RWPE1 (cell line): ENCODE data around the gene ARL5B.

Source experiments
- CTCF ChIA-PET: fragments of 350-600 bp; sonication (Branson Sonifier 250); formaldehyde crosslinking; extraction: SDS; loops from one replicate; lab custom pipeline; 2021; lab: Yijun Ruan, JAX
- POLR2A ChIA-PET: fragments of 400-600 bp; formaldehyde crosslinking; extraction: SDS; loops from one replicate; lab custom pipeline; 2020; ENCODE audit warnings: antibody characterized with exemption; ENCODE audit not compliant: low non-redundant PET; lab: Yijun Ruan, JAX
- DNase-seq: peaks from one replicate; pipeline ENCODE4 v3.0.0; 2012; ENCODE audit warnings: low spot score
- H3K27ac ChIP-seq: fragments of 450-650 bp; 2 replicates; pipeline ENCODE4 v1.5.1; 2017
- TF ChIP-seq, protein P1 (sequence below): fragments of 450-650 bp; conservative IDR thresholded peaks from 2 replicates; pipeline ENCODE4 v1.5.1; 2017; ENCODE audit warnings: low read depth, mild to moderate bottlenecking

The ARL5B gene

DNA sequence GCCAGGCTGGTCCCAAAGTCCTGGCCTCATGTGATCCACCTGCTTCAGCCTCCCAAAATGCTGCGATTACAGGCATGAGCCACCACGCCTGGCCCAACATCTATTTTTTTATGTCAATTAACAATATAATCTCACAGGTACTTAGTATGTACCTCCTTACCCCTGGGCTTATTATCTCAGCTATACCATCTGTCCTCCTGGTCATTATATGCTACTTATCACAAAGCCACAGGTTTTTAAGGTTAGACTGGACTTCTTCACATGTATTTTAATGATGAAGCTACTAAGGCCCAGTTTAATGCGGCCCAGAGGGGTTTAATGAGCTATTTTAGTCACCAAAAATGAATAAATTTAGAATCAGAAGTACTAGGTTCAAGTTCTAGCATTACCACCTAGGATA, 11.3 kb upstream of the ARL5B start:
- CTCF ChIA-PET: no interaction called here

DNA sequence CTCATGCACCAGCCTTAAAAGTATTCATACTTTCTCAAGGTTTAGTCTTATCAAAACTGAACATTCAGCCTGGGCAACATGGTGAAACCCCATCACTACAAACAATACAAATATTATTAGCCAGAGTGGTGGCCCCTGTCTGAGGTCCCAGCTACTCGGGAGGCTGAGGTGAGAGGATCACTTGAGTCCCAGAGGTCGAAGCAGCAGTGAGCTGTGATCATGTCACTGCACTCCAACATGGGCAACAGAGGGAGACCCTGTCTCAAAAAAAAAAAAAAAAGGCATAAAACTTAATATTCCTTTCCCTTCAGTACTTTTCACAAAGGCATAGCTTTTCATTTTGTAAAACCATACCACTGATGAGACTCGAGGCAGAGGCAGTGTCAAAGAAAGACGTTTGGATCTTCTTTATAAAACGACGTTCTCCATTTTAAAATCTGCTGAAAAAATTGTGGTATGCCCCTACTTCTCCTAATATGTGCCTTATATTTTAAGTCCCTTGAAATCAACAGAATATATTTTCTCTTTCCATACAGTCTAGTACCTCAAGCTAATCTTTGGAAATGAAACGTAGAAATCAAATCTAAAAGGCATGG, 9.8 kb upstream of the ARL5B start:
- TF ChIP-seq, protein P1, sequence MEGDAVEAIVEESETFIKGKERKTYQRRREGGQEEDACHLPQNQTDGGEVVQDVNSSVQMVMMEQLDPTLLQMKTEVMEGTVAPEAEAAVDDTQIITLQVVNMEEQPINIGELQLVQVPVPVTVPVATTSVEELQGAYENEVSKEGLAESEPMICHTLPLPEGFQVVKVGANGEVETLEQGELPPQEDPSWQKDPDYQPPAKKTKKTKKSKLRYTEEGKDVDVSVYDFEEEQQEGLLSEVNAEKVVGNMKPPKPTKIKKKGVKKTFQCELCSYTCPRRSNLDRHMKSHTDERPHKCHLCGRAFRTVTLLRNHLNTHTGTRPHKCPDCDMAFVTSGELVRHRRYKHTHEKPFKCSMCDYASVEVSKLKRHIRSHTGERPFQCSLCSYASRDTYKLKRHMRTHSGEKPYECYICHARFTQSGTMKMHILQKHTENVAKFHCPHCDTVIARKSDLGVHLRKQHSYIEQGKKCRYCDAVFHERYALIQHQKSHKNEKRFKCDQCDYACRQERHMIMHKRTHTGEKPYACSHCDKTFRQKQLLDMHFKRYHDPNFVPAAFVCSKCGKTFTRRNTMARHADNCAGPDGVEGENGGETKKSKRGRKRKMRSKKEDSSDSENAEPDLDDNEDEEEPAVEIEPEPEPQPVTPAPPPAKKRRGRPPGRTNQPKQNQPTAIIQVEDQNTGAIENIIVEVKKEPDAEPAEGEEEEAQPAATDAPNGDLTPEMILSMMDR: no peak
- H3K27ac ChIP-seq: no peak overlapping the region
- ChIA-PET POLR2A (no interaction called here), CTCF (interaction anchor here (0.6 kb wide), 1 partner anchor 316 kb away, joined by 3 read pairs; no protein-coding TSS in a partner anchor)
- DNase-seq: no peak

More for the DNA sequence above, 11.3 kb upstream of the ARL5B start:
- TF ChIP-seq, protein P1: no peak
- H3K27ac ChIP-seq: no peak overlapping the region
- POLR2A ChIA-PET: no interaction called here
- no peak for DNase-seq

DNA sequence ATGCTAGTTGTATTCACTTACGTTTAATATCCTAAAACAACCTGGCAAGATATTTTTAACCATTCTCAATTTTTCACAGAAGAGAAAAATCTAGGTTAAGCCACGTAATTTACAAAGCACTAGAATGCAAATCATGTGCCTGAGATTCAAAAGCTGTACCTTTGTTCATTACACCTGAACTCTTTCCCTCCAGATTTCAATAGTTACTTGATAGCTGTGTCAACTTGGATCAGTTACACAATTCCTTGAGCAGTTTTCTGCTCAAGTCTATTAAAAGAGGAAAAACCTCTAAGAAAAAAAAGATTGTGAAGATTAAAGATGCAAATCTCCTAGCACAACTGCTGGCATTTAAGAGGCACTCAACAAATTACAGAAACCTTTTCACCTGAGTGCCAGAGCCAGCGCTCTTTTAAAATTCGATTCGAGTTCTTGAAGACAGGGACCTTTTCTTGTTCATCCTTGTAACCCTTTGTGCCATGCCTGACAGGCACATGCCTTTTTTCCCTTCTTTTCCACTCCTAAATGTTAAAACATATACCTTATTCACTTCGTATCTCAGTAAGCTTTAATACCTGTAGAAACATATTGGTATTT, 8.7 kb upstream of the ARL5B start:
- DNase-seq: no peak
- TF ChIP-seq, protein P1: no peak
- POLR2A ChIA-PET: no interaction called here
- CTCF ChIA-PET: interaction anchor here (0.6 kb wide), 1 partner anchor 1170 kb away, joined by 4 read pairs; no protein-coding TSS in a partner anchor
- H3K27ac ChIP-seq: no peak overlapping the region

DNA sequence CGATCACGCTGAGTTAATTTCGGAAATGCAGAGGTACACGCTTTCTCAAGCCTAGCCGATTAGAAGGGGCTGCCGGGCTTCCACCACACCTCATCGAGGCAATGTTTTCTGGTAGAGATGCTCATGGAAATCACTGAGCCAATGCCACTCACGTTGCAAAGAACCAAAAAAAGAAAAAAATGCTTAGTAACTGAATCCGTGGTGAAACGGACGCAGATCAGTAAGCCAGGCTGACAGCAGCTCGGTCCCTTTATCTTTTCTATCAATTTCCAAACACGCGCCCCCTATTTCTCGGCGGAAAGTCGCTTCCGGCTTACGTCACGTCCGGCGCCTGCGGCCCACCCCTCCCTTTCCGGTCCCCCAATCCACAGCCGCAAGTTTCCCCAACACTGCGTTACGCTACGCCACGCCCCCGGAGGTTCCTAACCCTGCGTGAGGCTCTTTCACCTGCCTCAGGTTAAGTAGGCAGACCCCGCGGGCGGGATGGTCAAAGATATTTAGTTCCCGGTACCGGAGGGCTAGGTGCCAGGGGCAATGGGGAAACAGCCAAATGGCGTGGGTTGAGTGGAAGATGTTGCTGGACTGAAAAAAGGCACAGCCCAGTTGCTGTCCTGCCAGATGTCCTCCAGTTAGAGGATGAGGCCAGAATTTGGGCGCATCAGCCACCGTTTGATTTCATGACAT, 7.8 kb upstream of the ARL5B start, which contains the start of gene NSUN6:
TSS of gene NSUN6 (minus strand) at position 264 of the 684 bp plus-strand sequence. CDS start 384 bp downstream, outside the sequence.
- peak within 1 kb of the TSS; percentile 78 for H3K27ac ChIP-seq
- DNase-seq: peak; percentile 76
- ChIA-PET POLR2A (no interaction called here), CTCF (no interaction called here)
- TF ChIP-seq, protein P1: no peak

DNA sequence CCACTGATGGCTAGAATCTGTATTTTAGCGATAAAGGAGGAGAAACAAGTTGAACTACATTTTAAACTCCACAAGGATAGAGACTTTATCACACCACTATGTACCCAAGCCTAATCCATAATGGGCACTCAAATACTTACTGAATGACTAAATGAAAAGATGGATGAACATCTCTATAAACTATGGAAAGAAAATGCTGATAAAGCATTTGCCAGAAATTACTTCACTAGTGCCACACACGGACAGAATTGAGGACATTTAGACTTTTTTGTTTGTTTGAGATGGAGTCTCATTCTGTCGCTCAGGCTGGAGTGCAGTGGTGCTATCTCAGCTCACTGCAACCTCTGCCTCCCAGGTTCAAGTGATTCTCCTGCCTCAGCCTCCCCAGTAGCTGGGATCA, 6.1 kb upstream of the ARL5B start:
- ChIA-PET POLR2A (no interaction called here), CTCF (no interaction called here)
- DNase-seq: no peak
- TF ChIP-seq, protein P1: no peak
- H3K27ac ChIP-seq: no peak overlapping the region

DNA sequence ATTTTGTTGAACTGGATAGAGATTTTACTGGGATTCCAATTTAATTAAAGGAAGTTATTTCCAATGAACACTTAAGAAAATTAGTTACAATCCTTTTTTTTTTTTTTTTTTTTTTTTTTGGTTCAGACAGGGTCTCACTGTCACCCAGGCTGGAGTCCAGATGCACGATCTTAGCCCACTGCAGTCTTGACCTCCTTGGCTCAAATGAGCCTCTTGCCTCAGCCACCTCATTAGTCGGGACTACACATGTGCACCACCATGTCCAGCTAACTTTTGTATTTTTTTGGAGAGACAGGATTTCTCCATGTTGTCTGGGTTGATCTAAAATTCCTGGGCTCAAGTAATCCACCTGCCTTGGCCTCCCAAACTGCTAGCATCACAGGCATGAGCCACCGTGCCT, 2.5 kb upstream of the ARL5B start:
- ChIA-PET POLR2A (no interaction called here), CTCF (interaction anchor here (0.6 kb wide), 1 partner anchor 183 kb away, joined by 5 read pairs; no protein-coding TSS in a partner anchor)
- DNase-seq: no peak
- TF ChIP-seq, protein P1: no peak
- no peak overlapping the region for H3K27ac ChIP-seq
